H4 (cell line): Measurements from ENCODE around the gene TWIST2. TPM values are rescaled to one million over a fixed set of nuclear protein-coding genes. Genes with fewer than 3 reads are reported as not detected.

Experiments used
- DNase-seq: peaks from one replicate; pipeline ENCODE4 v3.0.0-alpha.2; 2015; ENCODE audit warnings: low spot score
- total RNA-seq: library from RNA; depleted of rRNA; stranded (reverse); fragments of >200 nt; shearing (Covaris generic); gene quantifications from 2 replicates; pipeline ENCODE4 v1.2.3, GENCODE V29; 2014

The TWIST2 gene
- total RNA-seq, 1 experiment from 2014 or later, result 25.6 TPM

GRCh38 chr2:238905224-238905623 lies 57.3 kb downstream of the TWIST2 start:
- no peak for DNase-seq

DNA sequence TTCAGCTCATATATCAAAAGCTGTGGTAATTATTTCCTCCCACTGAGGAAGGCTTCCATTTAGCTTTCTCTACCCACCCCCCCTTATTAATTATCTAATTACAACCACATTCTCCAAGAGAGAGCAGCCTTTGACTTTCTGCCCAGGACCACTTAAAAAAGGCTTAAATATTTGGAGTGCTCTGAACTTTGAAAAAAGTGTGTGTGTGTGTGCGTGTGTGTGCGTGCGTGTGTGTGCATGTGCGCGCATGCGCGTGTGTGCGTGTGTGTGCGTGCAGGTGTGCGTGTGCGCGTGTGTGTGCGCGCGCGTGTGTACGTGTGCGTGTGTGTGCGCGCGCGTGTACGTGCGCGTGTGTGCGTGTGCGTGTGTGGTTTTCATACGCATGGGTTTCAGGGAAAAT lies 57.8 kb downstream of the TWIST2 start:
- no peak for DNase-seq

DNA sequence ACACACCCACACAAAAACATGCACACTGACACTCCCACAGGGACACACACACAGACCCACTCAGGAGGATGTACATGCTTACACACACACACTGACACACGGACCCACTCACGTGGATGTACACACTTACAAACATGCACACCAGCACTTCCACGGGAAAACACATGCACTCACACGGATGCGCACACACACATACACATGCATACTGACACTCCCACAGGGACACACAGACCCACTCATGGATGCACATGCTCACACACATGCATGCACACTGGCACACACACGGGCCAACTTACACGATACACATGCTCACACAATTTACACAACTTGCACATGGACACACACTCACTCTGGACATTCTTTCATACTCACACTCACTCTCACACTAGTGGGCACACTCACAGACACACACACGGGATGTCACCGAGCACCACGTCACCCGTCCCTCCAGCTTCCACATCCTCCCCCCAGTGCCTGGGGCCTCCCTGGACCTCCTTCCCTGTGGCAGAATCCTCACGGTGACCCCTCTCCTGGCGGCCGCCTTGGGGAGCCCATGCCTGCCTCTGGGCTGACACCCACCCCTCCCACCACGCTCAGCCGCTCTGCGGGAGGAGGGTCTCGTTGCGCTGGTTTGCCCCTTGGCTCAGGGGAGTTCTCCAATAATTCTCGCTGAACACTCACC lies 58.5 kb downstream of the TWIST2 start:
- DNase-seq, result no peak

- DNase-seq, result no peak
These were observed 59.2 kb downstream of the TWIST2 start for GRCh38 chr2:238906936-238907716.

- DNase-seq, result no peak
These were observed 59.9 kb downstream of the TWIST2 start for GRCh38 chr2:238907717-238908173.

- DNase-seq, result no peak
These were observed 61.4 kb downstream of the TWIST2 start for GRCh38 chr2:238908960-238909951.

DNA sequence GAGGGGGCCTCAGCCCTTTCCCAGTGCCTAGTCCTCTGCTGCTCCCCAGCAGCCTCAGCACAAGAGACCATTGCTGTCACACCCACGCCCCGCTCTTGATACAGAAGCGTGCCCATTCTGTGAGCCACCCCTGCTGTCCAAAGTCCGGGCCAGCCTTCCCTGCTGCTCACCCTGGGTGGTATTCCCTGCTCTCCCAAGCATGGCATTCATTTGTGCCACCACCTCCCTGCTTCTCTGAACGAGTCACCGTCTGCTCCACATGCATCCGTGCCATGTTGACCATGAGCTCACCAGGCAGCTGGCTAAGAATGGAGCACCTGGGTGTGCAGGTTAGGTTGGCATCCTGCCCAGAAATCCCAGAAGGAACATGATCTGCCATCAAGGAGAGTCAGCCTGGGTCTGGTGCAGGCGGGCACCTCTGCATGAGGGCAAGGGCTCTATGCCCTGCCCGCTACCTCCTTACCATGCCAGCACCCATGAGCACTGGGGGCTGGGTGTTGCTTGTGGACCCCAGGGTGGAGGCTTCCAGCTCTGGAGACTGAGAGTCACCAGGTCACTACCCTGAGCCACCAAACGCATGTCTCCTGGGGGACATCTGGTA lies 63.0 kb downstream of the TWIST2 start:
- no peak for DNase-seq

DNA sequence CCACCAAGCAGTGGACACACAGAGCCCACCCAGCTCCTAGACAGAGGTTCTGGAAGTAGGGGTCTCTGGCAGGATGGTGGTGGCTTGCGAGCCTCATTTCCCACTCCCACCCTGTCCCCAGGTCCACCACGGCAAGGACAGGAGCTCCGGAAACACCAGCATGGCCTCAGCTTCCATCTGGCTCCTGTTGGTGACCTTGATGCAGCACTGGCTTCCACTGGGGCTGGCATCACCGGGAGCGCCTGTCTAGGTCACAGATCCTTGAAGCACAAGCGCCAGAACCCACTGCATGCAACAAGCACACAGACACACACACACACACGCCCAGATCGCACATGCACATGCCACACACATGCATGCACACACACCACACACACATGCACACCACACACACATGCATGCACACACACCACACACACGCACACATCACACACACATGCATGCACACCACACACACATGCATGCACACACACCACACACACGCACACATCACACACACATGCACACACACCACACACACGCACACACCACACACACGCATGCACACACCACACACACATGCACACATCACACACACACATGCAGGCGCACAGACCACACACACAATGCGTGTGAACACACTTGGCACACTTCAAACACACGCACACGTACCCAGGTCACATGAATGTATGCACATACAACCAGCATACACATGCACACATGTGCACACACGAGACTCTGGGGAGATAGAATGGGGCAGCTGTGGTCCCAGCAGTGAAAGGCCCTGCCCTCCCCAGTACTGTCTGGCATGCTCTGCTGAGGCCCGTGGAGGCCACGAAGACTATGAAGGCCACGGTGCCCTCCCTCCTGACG lies 63.7 kb downstream of the TWIST2 start:
- DNase-seq, result no peak

DNA sequence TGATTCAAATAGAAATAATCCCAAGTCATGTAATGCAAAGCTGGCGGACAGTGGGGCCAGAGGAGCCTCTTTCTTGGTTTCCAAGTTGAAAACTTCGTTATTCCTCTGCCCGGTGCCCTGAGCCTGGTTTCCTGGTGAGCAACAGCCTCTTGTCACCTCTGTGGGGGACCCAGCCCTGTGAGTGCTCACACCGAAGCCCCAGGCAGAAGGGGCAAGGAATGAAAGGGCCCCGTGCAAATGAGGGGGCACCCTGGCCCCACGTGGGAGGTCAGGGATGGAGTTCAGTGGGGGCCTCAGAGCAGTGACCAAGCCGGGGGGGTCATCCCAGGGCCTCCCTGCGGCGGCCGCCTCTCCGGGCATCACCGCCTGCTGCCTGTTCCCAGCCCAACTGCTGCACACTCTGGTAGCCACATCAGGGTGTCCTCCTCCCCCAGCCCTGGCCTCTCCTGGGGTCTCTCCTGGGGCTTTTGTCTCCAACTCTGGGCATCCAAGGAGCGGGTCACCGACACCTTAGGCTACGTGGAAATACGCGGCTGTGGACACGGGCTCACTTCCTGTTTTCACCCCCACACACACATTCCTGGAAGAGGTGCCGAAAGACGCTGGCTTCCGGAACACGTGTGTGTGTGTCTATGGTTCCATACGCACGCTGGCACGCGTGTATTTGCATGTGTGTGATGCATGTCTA lies 64.5 kb downstream of the TWIST2 start:
- DNase-seq, result no peak

GRCh38 chr2:238912916-238913875 lies 65.3 kb downstream of the TWIST2 start:
- no peak for DNase-seq

DNA sequence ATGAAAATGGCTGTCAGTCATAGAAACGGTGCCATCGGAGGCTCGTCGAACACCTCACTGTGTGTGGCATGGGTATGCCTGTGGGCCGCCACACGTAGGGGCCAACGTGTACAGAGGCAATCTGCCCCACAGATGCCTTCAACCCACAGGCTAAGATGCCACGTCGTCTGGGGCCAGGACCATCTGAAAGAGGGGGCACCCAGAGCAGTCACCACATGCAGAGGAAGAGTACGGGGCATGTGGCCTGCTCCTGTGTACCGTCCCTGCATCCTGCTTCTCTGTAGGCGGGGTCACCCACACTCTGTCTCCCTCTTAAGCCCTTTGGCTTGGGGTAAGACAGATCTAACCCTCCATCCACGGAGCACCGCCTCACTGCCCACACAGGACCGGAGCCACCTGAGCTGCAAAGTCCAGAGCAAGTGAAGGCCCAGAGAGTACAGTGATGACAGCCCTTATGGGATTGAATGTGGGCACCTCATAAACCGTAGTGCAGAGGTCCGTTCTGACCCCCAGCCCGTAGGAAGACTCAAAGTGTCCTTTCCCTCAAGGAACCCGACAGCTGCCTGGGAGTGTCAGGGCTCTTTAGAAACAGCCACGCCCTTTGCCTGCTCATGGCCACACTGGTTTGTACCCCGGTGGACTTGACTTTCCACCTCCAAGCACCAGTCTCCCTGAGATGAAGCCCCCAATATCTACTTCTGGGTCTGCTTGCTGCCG lies 66.2 kb downstream of the TWIST2 start:
- no peak for DNase-seq

DNA sequence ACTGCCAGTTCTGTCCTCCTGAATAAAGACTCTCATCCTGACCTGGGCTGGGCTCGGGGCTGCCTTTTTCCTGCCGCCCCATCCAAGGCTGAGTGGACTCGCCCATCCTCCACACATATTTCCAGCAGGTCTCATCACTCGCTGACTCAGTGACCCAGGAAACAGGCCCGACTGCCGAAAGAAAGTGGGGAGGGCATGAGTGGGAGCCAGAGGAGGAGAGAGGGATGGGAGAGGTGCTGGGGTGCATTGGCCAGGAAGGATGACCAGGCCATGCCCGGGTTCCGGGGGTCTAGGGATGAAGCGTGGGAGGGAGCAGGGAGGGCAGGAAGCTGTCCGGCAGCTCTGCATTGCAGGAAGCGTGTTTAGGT lies 66.7 kb downstream of the TWIST2 start:
- no peak for DNase-seq

DNA sequence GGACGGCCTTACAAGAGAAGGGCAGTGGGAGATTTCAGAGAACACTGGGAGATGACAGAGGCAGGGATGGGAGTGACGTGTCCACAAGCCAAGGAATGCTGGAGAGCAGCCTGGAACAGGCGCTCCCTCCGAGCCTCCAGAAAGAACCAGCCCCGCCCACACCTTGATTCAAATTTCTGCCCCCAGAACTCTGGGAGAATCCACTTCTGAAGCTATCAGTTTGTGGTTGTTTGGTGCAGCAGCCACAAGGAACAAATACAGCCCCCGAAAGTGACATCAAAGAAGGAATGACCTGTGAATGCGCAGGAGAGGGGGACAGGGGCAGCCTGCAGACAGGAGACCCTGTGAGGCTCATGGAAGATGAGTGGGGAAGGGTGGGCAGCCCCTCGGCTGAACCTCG lies 67.3 kb downstream of the TWIST2 start:
- DNase-seq, result no peak

GRCh38 chr2:238915596-238915995 lies 67.7 kb downstream of the TWIST2 start:
- no peak for DNase-seq

GRCh38 chr2:238916176-238916874 lies 68.4 kb downstream of the TWIST2 start:
- DNase-seq, result no peak

DNA sequence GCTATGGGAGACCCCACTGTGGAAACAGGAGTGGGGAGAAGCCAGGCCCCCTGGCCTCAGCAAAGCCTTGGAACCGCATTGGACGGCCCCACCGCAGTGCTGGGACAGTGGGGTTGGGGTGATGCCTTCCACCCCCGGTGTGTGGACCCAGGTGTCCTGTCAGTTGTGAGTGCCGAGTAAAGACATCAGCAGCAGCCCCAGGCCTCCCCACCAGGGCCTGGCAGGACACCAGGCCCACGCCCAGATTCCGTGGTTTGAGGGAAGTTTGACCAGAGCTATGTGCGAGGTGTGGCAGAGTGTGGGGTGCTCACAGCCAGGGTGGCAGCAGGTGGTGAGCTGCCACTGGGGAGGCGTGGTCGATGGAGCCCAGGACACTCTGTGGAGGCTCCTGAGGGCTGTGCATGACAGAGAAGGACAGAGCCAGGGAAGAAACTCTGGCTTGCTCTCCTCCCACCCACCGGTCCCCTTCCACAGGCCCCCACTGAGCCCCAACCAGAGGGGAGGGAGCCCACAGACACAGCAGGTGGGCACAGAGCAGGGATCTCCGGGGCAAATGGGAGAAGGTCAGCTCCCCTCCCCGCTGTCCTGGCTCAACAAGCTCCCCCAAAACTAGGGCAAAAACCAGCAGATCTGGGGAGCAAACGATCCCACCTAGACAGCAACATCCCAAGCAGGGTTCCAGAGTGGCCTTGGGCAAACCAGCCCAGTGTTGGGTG lies 69.1 kb downstream of the TWIST2 start:
- no peak for DNase-seq

DNA sequence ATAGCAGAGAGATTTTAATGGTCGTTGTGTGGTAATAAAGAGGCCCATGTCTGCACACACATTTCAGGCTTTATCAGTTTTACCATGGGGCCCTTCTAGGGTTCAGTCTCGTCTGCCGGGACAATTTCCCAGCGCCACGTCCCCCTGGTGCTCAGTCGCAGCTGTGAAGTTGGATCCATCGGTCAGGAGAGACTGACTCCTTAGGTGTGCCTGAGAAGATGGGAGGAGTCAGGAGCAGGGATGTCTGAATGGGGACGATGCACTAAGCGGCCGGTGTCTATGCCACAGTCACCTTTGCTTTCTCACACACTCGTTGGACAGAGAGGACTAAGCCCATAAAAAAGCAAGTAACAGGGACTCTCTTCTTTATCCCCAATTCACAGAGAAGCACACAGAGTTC lies 71.4 kb downstream of the TWIST2 start:
- no peak for DNase-seq
